HG03457 (cell line): ENCODE results near the gene VGLL1.

Experiments used
- ATAC-seq: cut with Tn5 transposase; IDR thresholded peaks from one replicate; pipeline ENCODE4 v1.9.1; 2021; ENCODE audit warnings: moderate number of reproducible peaks; ENCODE audit not compliant: unreplicated experiment

The VGLL1 gene

GRCh38 chrX:136531951-136532350 is at the start of gene VGLL1:
Gene VGLL1 (plus strand): TSS chrX:136532215. CDS start chrX:136536021, 3,806 bp downstream.
- no peak for ATAC-seq

- no peak for ATAC-seq
Measured at GRCh38 chrX:136487647-136488046, 44.4 kb upstream of the VGLL1 start, which contains the start of gene BRS3. Gene BRS3 (plus strand): TSS chrX:136487947. CDS start chrX:136488115, 168 bp downstream.

GRCh38 chrX:136488706-136489105 is 43.3 kb upstream of the VGLL1 start:
- ATAC-seq, result no peak

- no peak for ATAC-seq
Measured at GRCh38 chrX:136491832-136492231, 40.2 kb upstream of the VGLL1 start.

GRCh38 chrX:136493011-136493410 is 39.0 kb upstream of the VGLL1 start:
- ATAC-seq, result no peak

- no peak for ATAC-seq
Measured at GRCh38 chrX:136495043-136495442, 37.0 kb upstream of the VGLL1 start.

- no peak for ATAC-seq
Measured at GRCh38 chrX:136496186-136496763, 35.7 kb upstream of the VGLL1 start.

- ATAC-seq, result peak; percentile 70
Measured at GRCh38 chrX:136496764-136497555, 35.1 kb upstream of the VGLL1 start.

GRCh38 chrX:136497556-136498052 is 34.4 kb upstream of the VGLL1 start, which contains the start of gene HTATSF1:
Gene HTATSF1 (plus strand): TSS chrX:136497592. CDS start chrX:136497685, 93 bp downstream.
- ATAC-seq, result no peak

- no peak for ATAC-seq
Measured at GRCh38 chrX:136519069-136519468, 12.9 kb upstream of the VGLL1 start.

- no peak for ATAC-seq
Measured at GRCh38 chrX:136523770-136524169, 8.2 kb upstream of the VGLL1 start.

- ATAC-seq, result no peak
Measured at GRCh38 chrX:136525738-136526606, 6.0 kb upstream of the VGLL1 start.

GRCh38 chrX:136528645-136529315 is 3.2 kb upstream of the VGLL1 start:
- no peak for ATAC-seq

GRCh38 chrX:136529795-136530194 is 2.2 kb upstream of the VGLL1 start:
- ATAC-seq, result no peak

GRCh38 chrX:136534131-136534530 is 2.1 kb downstream of the VGLL1 start:
- no peak for ATAC-seq

- ATAC-seq, result no peak
Measured at GRCh38 chrX:136538811-136539210, 6.8 kb downstream of the VGLL1 start.

GRCh38 chrX:136540226-136540625 is 8.2 kb downstream of the VGLL1 start:
- ATAC-seq, result no peak

GRCh38 chrX:136541294-136541693 is 9.3 kb downstream of the VGLL1 start:
- no peak for ATAC-seq

- ATAC-seq, result no peak
Measured at GRCh38 chrX:136542281-136542680, 10.3 kb downstream of the VGLL1 start.

GRCh38 chrX:136546371-136546781 is 14.4 kb downstream of the VGLL1 start:
- no peak for ATAC-seq

- no peak for ATAC-seq
Measured at GRCh38 chrX:136549226-136549625, 17.2 kb downstream of the VGLL1 start.
